ENCODE results near the gene TSPAN14. TPM values are rescaled to one million over a fixed set of nuclear protein-coding genes. Genes with fewer than 3 reads are reported as not detected.

The TSPAN14 gene
- polyA plus RNA-seq, 1 donor (not counting 4 experiments of a cell fraction or from before 2014, with no cell fraction given) = 71.1 TPM

DNA sequence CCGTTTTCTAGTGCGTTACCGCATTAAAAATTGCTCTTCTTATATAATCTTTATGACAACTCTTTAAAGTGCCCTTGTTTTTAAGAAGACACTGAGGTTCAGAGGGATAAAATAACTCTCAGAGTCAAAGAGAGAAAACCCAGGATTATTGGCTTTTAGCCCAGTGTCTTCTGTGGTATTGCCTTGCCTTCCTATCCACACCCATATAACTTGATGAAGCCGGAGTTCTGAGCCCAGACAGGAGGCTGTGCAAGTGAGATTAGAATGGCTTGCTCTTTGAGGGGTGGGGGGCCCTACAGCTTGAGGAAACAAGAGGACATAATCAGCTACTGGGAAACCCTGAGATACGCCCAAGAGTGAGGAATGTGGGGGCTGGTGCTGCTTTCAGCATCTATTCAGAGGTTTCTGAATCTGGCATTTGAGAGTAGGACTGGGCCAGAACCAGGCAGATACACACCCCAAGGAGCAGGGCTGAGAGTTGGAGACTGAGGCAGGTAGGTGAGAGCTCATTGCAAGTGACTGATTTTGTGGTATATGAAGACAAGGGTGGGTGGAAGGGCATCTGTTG lies 43.4 kb upstream of the TSPAN14 start:
- Histone ChIP-seq H3K27ac (ENCODE audit: control insufficient read depth, insufficient read depth, low read length) (no peak overlapping the region), H3K4me1 (ENCODE audit: control insufficient read depth, extremely low read depth, insufficient read depth, low read length) (peaks cover 68% of the 10 kb centered on the region), H2AFZ (ENCODE audit: control insufficient read depth, low read length) (no peak overlapping the region), H4K20me1 (ENCODE audit: control insufficient read depth, extremely low read depth, insufficient read depth, low read length) (no peaks in the 10 kb centered on the region), H3K9me3 (ENCODE audit: control insufficient read depth, low read depth, low read length) (no peaks in the 10 kb centered on the region), H3K79me2 (ENCODE audit: control insufficient read depth, insufficient read depth, low read length) (peaks cover 8% of the 10 kb centered on the region), H3K4me2 (ENCODE audit: control insufficient read depth, extremely low read depth, insufficient read depth, low read depth, low read length) (peak overlapping the region; percentile 24), H3K4me3 (ENCODE audit: control insufficient read depth in 2 of 3, extremely low read depth in 1 of 3, insufficient read depth in 2 of 3, low read depth in 1 of 3, low read length in 3 of 3) (no peak overlapping the region), H3K9ac (ENCODE audit: control insufficient read depth, extremely low read depth, insufficient read depth, low read length) (no peak overlapping the region), H3K9me1 (ENCODE audit: control insufficient read depth, extremely low read depth, insufficient read depth, low read length) (peaks cover 1% of the 10 kb centered on the region), H3K36me3 (ENCODE audit: control insufficient read depth in 2 of 2, extremely low read depth in 1 of 2, insufficient read depth in 2 of 2, low read length in 2 of 2) (peaks cover 0 to 3% of the 10 kb centered on the region in 2 experiments), H3K27me3 (ENCODE audit: control insufficient read depth, extremely low read depth, insufficient read depth, low read length) (no peaks in the 10 kb centered on the region)
- FAIRE-seq = peak; percentile 5
- dilution Hi-C loops (cut with MboI; ENCODE audit: extremely low pct_ligation_motif_present, low sequenced_read_pairs) = no loop called here
- DNase-seq (ENCODE audit: low read depth, low spot score) = no peak
- TF ChIP-seq, protein P1, sequence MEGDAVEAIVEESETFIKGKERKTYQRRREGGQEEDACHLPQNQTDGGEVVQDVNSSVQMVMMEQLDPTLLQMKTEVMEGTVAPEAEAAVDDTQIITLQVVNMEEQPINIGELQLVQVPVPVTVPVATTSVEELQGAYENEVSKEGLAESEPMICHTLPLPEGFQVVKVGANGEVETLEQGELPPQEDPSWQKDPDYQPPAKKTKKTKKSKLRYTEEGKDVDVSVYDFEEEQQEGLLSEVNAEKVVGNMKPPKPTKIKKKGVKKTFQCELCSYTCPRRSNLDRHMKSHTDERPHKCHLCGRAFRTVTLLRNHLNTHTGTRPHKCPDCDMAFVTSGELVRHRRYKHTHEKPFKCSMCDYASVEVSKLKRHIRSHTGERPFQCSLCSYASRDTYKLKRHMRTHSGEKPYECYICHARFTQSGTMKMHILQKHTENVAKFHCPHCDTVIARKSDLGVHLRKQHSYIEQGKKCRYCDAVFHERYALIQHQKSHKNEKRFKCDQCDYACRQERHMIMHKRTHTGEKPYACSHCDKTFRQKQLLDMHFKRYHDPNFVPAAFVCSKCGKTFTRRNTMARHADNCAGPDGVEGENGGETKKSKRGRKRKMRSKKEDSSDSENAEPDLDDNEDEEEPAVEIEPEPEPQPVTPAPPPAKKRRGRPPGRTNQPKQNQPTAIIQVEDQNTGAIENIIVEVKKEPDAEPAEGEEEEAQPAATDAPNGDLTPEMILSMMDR (optimal IDR thresholded peaks at IDR 0.05 in 1 of 3, IDR thresholded peaks at IDR 0.05 in 1 of 3, conservative IDR thresholded peaks at IDR 0.05 in 1 of 3; ENCODE audit: extremely low read depth in 1 of 3, insufficient read depth in 2 of 3, low read length in 3 of 3) = no peak
- TF ChIP-seq EZH2 (IDR thresholded peaks at IDR 0.05; ENCODE audit: low read length) = no peak

DNA sequence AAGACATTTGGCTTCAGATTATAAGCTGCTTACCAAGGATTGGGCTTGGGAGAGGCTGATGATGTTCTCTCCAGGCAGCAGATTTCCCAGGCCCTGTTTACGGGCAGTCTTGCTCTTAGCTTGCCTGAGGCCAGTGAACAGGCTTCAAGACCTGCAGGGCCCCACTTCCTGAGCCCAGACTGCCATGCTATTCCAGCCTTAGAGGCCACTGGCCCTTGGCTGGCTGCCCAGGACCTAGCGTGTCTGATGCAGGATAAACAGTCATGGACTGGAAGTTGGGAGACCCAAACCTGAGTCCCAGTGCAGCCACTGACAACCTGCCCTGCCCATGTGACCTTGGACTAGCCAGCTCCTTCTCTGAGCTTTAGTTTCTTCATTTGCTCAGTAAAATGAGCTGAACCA lies 42.8 kb upstream of the TSPAN14 start:
- Histone ChIP-seq H3K9me1 (ENCODE audit: control insufficient read depth, extremely low read depth, insufficient read depth, low read length) (peaks cover 3% of the 10 kb centered on the region), H2AFZ (ENCODE audit: control insufficient read depth, low read length) (no peak overlapping the region), H3K79me2 (ENCODE audit: control insufficient read depth, insufficient read depth, low read length) (peaks cover 8% of the 10 kb centered on the region), H4K20me1 (ENCODE audit: control insufficient read depth, extremely low read depth, insufficient read depth, low read length) (no peaks in the 10 kb centered on the region), H3K36me3 (ENCODE audit: control insufficient read depth in 2 of 2, extremely low read depth in 1 of 2, insufficient read depth in 2 of 2, low read length in 2 of 2) (peaks cover 0 to 3% of the 10 kb centered on the region in 2 experiments), H3K4me2 (ENCODE audit: control insufficient read depth, extremely low read depth, insufficient read depth, low read depth, low read length) (peak overlapping the region; percentile 31), H3K27me3 (ENCODE audit: control insufficient read depth, extremely low read depth, insufficient read depth, low read length) (no peaks in the 10 kb centered on the region), H3K4me3 (ENCODE audit: control insufficient read depth in 2 of 3, extremely low read depth in 1 of 3, insufficient read depth in 2 of 3, low read depth in 1 of 3, low read length in 3 of 3) (no peak overlapping the region), H3K9ac (ENCODE audit: control insufficient read depth, extremely low read depth, insufficient read depth, low read length) (no peak overlapping the region), H3K4me1 (ENCODE audit: control insufficient read depth, extremely low read depth, insufficient read depth, low read length) (peaks cover 72% of the 10 kb centered on the region), H3K9me3 (ENCODE audit: control insufficient read depth, low read depth, low read length) (no peaks in the 10 kb centered on the region), H3K27ac (ENCODE audit: control insufficient read depth, insufficient read depth, low read length) (peak overlapping the region; percentile 21)
- DNase-seq (ENCODE audit: low read depth, low spot score) = no peak
- dilution Hi-C loops (cut with MboI; ENCODE audit: extremely low pct_ligation_motif_present, low sequenced_read_pairs) = no loop called here
- TF ChIP-seq, protein P1 (optimal IDR thresholded peaks at IDR 0.05 in 1 of 3, IDR thresholded peaks at IDR 0.05 in 1 of 3, conservative IDR thresholded peaks at IDR 0.05 in 1 of 3; ENCODE audit: extremely low read depth in 1 of 3, insufficient read depth in 2 of 3, low read length in 3 of 3) = no peak
- no peak for TF ChIP-seq EZH2 (IDR thresholded peaks at IDR 0.05; ENCODE audit: low read length)
- FAIRE-seq = no peak
